T-helper 17 cell (primary cell): Measurements from ENCODE around the gene PINLYP. TPM values are rescaled to one million over a fixed set of nuclear protein-coding genes. Genes with fewer than 3 reads are reported as not detected.

ENCODE experiments used
- ATAC-seq: fragments of 150-1000 bp; cut with Tn5 transposase; 2 replicates; pipeline ENCODE4 v1.10.0; 2021; ENCODE audit warnings: mild to moderate bottlenecking, moderate library complexity
- DNase-seq, 3 donors: peaks; one replicate each; pipeline versions ENCODE4 v3.0.0 to v3.0.0-alpha.2; 2020 to 2021
- H3K9me3 ChIP-seq: one replicate; pipeline ENCODE4 v1.7.0; 2013; ENCODE audit warnings: low read length, mild to moderate bottlenecking; ENCODE audit not compliant: control insufficient read depth, poor library complexity, severe bottlenecking
- H3K27ac Mint-ChIP-seq: one replicate; pipeline ENCODE4 v1.8.0; 2022; ENCODE audit warnings: mild to moderate bottlenecking, moderate library complexity, mixed read lengths
- H3K27me3 Mint-ChIP-seq: one replicate; pipeline ENCODE4 v1.8.0; 2022; ENCODE audit warnings: mixed read lengths
- H3K36me3 Mint-ChIP-seq: one replicate; pipeline ENCODE4 v1.8.0; 2022; ENCODE audit warnings: low read depth, mixed read lengths
- H3K4me1 Mint-ChIP-seq: one replicate; pipeline ENCODE4 v1.8.0; 2022; ENCODE audit warnings: mild to moderate bottlenecking, mixed read lengths
- H3K4me3 Mint-ChIP-seq: one replicate; pipeline ENCODE4 v1.8.0; 2022; ENCODE audit warnings: mild to moderate bottlenecking, moderate library complexity, mixed read lengths
- total RNA-seq, 4 donors: library from RNA in 2 of 4; stranded (reverse) in 2 of 4; gene quantifications; one replicate each; pipeline ENCODE4 v1.2.3 and lab custom pipeline; 2022 to 2026

The PINLYP gene
- total RNA-seq, 2 donors from 2014 or later: 0.52 to 1.5 TPM

GRCh38 chr19:43623889-43624670, 48.5 kb downstream of the PINLYP start:
- Mint-ChIP-seq H3K27me3 (peaks cover 12% of the 10 kb centered on the region), H3K27ac (no peak overlapping the region), H3K4me1 (peaks cover 22% of the 10 kb centered on the region), H3K36me3 (no peaks in the 10 kb centered on the region), H3K4me3 (no peak overlapping the region)
- no peak for ATAC-seq
- no peak for DNase-seq
- H3K9me3 ChIP-seq: no peaks in the 10 kb centered on the region

- Mint-ChIP-seq H3K27ac (no peak overlapping the region), H3K27me3 (peaks cover 12% of the 10 kb centered on the region), H3K4me3 (no peak overlapping the region), H3K4me1 (peaks cover 21% of the 10 kb centered on the region), H3K36me3 (no peaks in the 10 kb centered on the region)
- no peaks in the 10 kb centered on the region for H3K9me3 ChIP-seq
- DNase-seq (peak; percentile 71 to 87 (median 77)), ATAC-seq (peak; percentile 94)
Measured at GRCh38 chr19:43624933-43625332, 49.3 kb downstream of the PINLYP start.

- Mint-ChIP-seq H3K27me3 (peaks cover 12% of the 10 kb centered on the region), H3K4me3 (no peak overlapping the region), H3K27ac (no peak overlapping the region), H3K4me1 (peaks cover 13% of the 10 kb centered on the region), H3K36me3 (no peaks in the 10 kb centered on the region)
- ATAC-seq (no peak), DNase-seq (no peak)
- no peaks in the 10 kb centered on the region for H3K9me3 ChIP-seq
Measured at GRCh38 chr19:43625918-43626579, 50.4 kb downstream of the PINLYP start.

GRCh38 chr19:43626838-43627237, 51.2 kb downstream of the PINLYP start:
- Mint-ChIP-seq H3K27me3 (peaks cover 12% of the 10 kb centered on the region), H3K36me3 (no peaks in the 10 kb centered on the region), H3K4me1 (peaks cover 13% of the 10 kb centered on the region), H3K4me3 (no peak overlapping the region), H3K27ac (no peak overlapping the region)
- DNase-seq (no peak), ATAC-seq (no peak)
- H3K9me3 ChIP-seq: no peaks in the 10 kb centered on the region

- Mint-ChIP-seq H3K4me3 (no peak overlapping the region), H3K27ac (no peak overlapping the region), H3K4me1 (peaks cover 13% of the 10 kb centered on the region), H3K36me3 (peaks cover 2% of the 10 kb centered on the region), H3K27me3 (peaks cover 19% of the 10 kb centered on the region)
- no peak for ATAC-seq
- H3K9me3 ChIP-seq: no peaks in the 10 kb centered on the region
- no peak for DNase-seq
Measured at GRCh38 chr19:43628646-43629326, 53.2 kb downstream of the PINLYP start.

GRCh38 chr19:43631491-43631890, 55.9 kb downstream of the PINLYP start:
- H3K4me3 Mint-ChIP-seq: no peak overlapping the region
- peaks cover 23% of the 10 kb centered on the region for H3K27me3 Mint-ChIP-seq
- no peak for ATAC-seq
- H3K9me3 ChIP-seq: no peaks in the 10 kb centered on the region
- DNase-seq: no peak
- H3K27ac Mint-ChIP-seq: no peak overlapping the region
- H3K4me1 Mint-ChIP-seq: peaks cover 2% of the 10 kb centered on the region
- peaks cover 2% of the 10 kb centered on the region for H3K36me3 Mint-ChIP-seq

Other genes starting within 250 kb of the PINLYP start
- not detected for gene CD177, start 222.1 kb upstream of the PINLYP start, total RNA-seq
- gene TEX101, start 160.9 kb upstream of the PINLYP start, total RNA-seq: not detected
- gene LYPD3, start 110.2 kb upstream of the PINLYP start, total RNA-seq: 1 to 10 TPM; 5.1 to 7.4 TPM
- 10 to 100 TPM; 24.2 to 40.5 TPM for gene PHLDB3, start 71.1 kb upstream of the PINLYP start, total RNA-seq
- gene ETHE1, start 48.6 kb upstream of the PINLYP start, total RNA-seq: 10 to 100 TPM; 21.0 to 30.3 TPM
- 1 to 10 TPM; 4.0 to 4.3 TPM for gene ZNF575, start 42.6 kb upstream of the PINLYP start, total RNA-seq
- gene XRCC1, start 274 bp upstream of the PINLYP start, total RNA-seq: 10 to 100 TPM; 37.9 to 38.9 TPM
- gene IRGQ, start 20.3 kb downstream of the PINLYP start, total RNA-seq: 10 to 100 TPM; 49.9 to 51.1 TPM
- gene ZNF576, start 20.8 kb downstream of the PINLYP start, total RNA-seq: 10 to 100 TPM in 1 of 2 donors, 1 to 10 TPM in 1; 7.9 to 11.1 TPM
- gene SRRM5, start 36.3 kb downstream of the PINLYP start, total RNA-seq: under 1 TPM; 0.40 to 0.60 TPM
- 10 to 100 TPM; 23.8 to 26.3 TPM for gene ZNF428, start 43.8 kb downstream of the PINLYP start, total RNA-seq
- under 1 TPM; 0.40 to 0.91 TPM for gene CADM4, start 64.0 kb downstream of the PINLYP start, total RNA-seq
- 10 to 100 TPM; 21.1 to 35.8 TPM for gene PLAUR, start 94.4 kb downstream of the PINLYP start, total RNA-seq
- not detected for gene IRGC, start 140.3 kb downstream of the PINLYP start, total RNA-seq
- gene SMG9, start 179.2 kb downstream of the PINLYP start, total RNA-seq: 10 to 100 TPM; 35.6 to 44.4 TPM
- 10 to 100 TPM; 46.4 to 63.1 TPM for gene KCNN4, start 205.2 kb downstream of the PINLYP start, total RNA-seq
- gene LYPD5, start 226.6 kb downstream of the PINLYP start, total RNA-seq: under 1 TPM in 1 of 2 donors, not detected in 1; 0.45 TPM